Coronary artery (tissue), 2 donors: ENCODE measurements around the gene RAD51B.

Experiments
- DNase-seq: peaks from one replicate; pipeline ENCODE4 v3.0.0-alpha.2; 2017; ENCODE audit warnings: low spot score
- H3K27ac ChIP-seq, 2 donors: fragments of 200-600 bp; sonication (generic); one replicate each; pipeline ENCODE4 v1.5.1; 2016 to 2019
- H3K4me3 ChIP-seq: fragments of 200-600 bp; sonication (generic); 2 replicates; pipeline ENCODE4 v1.5.1; 2016; ENCODE audit warnings: mild to moderate bottlenecking, moderate library complexity
- CTCF ChIP-seq: fragments of 200-600 bp; sonication (generic); IDR thresholded peaks from one replicate; pipeline ENCODE4 v1.5.1; 2019; ENCODE audit warnings: antibody characterized with exemption

The RAD51B gene

GRCh38 chr14:68084256-68084655, 264.7 kb downstream of the RAD51B start:
- no peak for TF ChIP-seq CTCF
- no peak for DNase-seq
- no peak overlapping the region for H3K4me3 ChIP-seq
- no peak overlapping the region for H3K27ac ChIP-seq

- no peak for TF ChIP-seq CTCF
- Histone ChIP-seq H3K4me3 (no peak overlapping the region), H3K27ac (no peak overlapping the region)
- no peak for DNase-seq
These were observed 266.2 kb downstream of the RAD51B start for GRCh38 chr14:68085742-68086141.

GRCh38 chr14:68088451-68088854, 268.9 kb downstream of the RAD51B start:
- no peak for DNase-seq
- Histone ChIP-seq H3K4me3 (peak overlapping the region; percentile 43), H3K27ac (no peak overlapping the region)
- TF ChIP-seq CTCF = no peak

- Histone ChIP-seq H3K27ac (no peak overlapping the region), H3K4me3 (no peak overlapping the region)
- no peak for DNase-seq
- TF ChIP-seq CTCF = no peak
These were observed 269.7 kb downstream of the RAD51B start for GRCh38 chr14:68089146-68089731.

GRCh38 chr14:68094158-68094557, 274.6 kb downstream of the RAD51B start:
- DNase-seq = no peak
- TF ChIP-seq CTCF = no peak
- no peak overlapping the region for H3K4me3 ChIP-seq
- no peak overlapping the region for H3K27ac ChIP-seq

- H3K4me3 ChIP-seq = no peak overlapping the region
- no peak for DNase-seq
- TF ChIP-seq CTCF = no peak
- no peak overlapping the region for H3K27ac ChIP-seq
These were observed 275.2 kb downstream of the RAD51B start for GRCh38 chr14:68094752-68095151.

- H3K4me3 ChIP-seq = no peak overlapping the region
- no peak for DNase-seq
- no peak overlapping the region for H3K27ac ChIP-seq
- TF ChIP-seq CTCF = no peak
These were observed 278.1 kb downstream of the RAD51B start for GRCh38 chr14:68097727-68098126.
